GM23338 (cell line): ENCODE data around the gene GABRB3. TPM values are rescaled to one million over a fixed set of nuclear protein-coding genes. Genes with fewer than 3 reads are reported as not detected.
A peak's percentile ranks its signal among the peaks of the same experiment; 100 is the strongest.

ENCODE experiments used
- ATAC-seq: fragments of 200-7000 bp; cut with Tn5 transposase; 3 replicates; pipeline ENCODE4 v1.9.1; 2020
- DNase-seq: peaks from one replicate; pipeline ENCODE4 v3.0.0-alpha.2; 2015; ENCODE audit warnings: low spot score
- H2AFZ ChIP-seq: fragments of 200-600 bp; sonication (generic); 2 replicates; pipeline ENCODE4 v1.8.0; 2016; ENCODE audit warnings: antibody characterized with exemption, mild to moderate bottlenecking, moderate library complexity
- H3F3A ChIP-seq: fragments of 200-600 bp; sonication (generic); replicated peaks from 2 replicates; pipeline ENCODE4 v1.8.0; 2017; ENCODE audit warnings: antibody characterized with exemption, mixed run types, low read depth
- H3K27ac ChIP-seq: fragments of 200-600 bp; sonication (generic); 2 replicates; pipeline ENCODE4 v1.6.1; 2016; ENCODE audit warnings: low read depth
- H3K27me3 ChIP-seq: fragments of 200-600 bp; sonication (generic); 2 replicates; pipeline ENCODE4 v1.8.0; 2016; ENCODE audit warnings: mild to moderate bottlenecking, mixed run types, moderate library complexity; ENCODE audit not compliant: insufficient read depth
- H3K36me3 ChIP-seq: fragments of 200-600 bp; sonication (generic); 2 replicates; pipeline ENCODE4 v1.8.0; 2016; ENCODE audit warnings: mild to moderate bottlenecking; ENCODE audit not compliant: insufficient read depth
- H3K4me1 ChIP-seq: fragments of 200-600 bp; sonication (generic); 2 replicates; pipeline ENCODE4 v1.8.0; 2016; ENCODE audit warnings: mild to moderate bottlenecking, moderate library complexity; ENCODE audit not compliant: insufficient read depth
- H3K4me2 ChIP-seq: fragments of 200-600 bp; sonication (generic); 2 replicates; pipeline ENCODE4 v1.7.1; 2017; ENCODE audit warnings: mixed run types
- H3K4me3 ChIP-seq: fragments of 200-600 bp; sonication (generic); 2 replicates; pipeline ENCODE4 v1.6.1; 2016; ENCODE audit warnings: mixed run types
- H3K79me2 ChIP-seq: fragments of 200-600 bp; sonication (generic); replicated peaks from 2 replicates; pipeline ENCODE4 v1.8.0; 2017; ENCODE audit warnings: mild to moderate bottlenecking; ENCODE audit not compliant: insufficient read depth
- H3K9me2 ChIP-seq: fragments of 200-600 bp; sonication (generic); 2 replicates; pipeline ENCODE4 v1.8.0; 2017; ENCODE audit not compliant: insufficient read depth
- H4K20me1 ChIP-seq: fragments of 200-600 bp; sonication (generic); replicated peaks from 2 replicates; pipeline ENCODE4 v1.8.0; 2017; ENCODE audit warnings: mild to moderate bottlenecking; ENCODE audit not compliant: insufficient read depth
- H3K27ac Mint-ChIP-seq: 2 replicates; pipeline ENCODE4 v1.8.0; 2020; ENCODE audit warnings: inconsistent platforms, mild to moderate bottlenecking, moderate library complexity, mixed read lengths
- H3K27me3 Mint-ChIP-seq: 3 replicates; pipeline ENCODE4 v1.8.0; 2022; ENCODE audit warnings: low read depth, mild to moderate bottlenecking, moderate library complexity, mixed read lengths, inconsistent platforms; ENCODE audit not compliant: insufficient read depth, poor library complexity
- H3K36me3 Mint-ChIP-seq: 3 replicates; pipeline ENCODE4 v1.8.0; 2021; ENCODE audit warnings: low read depth, mild to moderate bottlenecking, inconsistent platforms, moderate library complexity, mixed read lengths
- H3K4me1 Mint-ChIP-seq: 3 replicates; pipeline ENCODE4 v1.8.0; 2020; ENCODE audit warnings: mild to moderate bottlenecking, inconsistent platforms, mixed read lengths
- H3K4me3 Mint-ChIP-seq: 3 replicates; pipeline ENCODE4 v1.8.0; 2021; ENCODE audit warnings: moderate library complexity, mild to moderate bottlenecking, inconsistent platforms, mixed read lengths
- H3K9me3 Mint-ChIP-seq: 3 replicates; pipeline ENCODE4 v1.8.0; 2020; ENCODE audit warnings: moderate library complexity, mild to moderate bottlenecking, inconsistent platforms, mixed read lengths
- CTCF ChIP-seq, 2 experiments: fragments of 200-600 bp in 1 of 2; sonication (generic) in 1 of 2; conservative IDR thresholded peaks; 2 replicates each; pipeline versions ENCODE4 v1.5.1 to v1.6.1; 2016 to 2017; ENCODE audit warnings: antibody characterized with exemption in 2 of 2, low read depth in 2 of 2, mild to moderate bottlenecking in 2 of 2, moderate library complexity in 1 of 2
- EZH2phosphoT487 ChIP-seq: fragments of 200-600 bp; sonication (generic); IDR thresholded peaks from one replicate; pipeline ENCODE4 v1.8.1; 2018; ENCODE audit warnings: antibody characterized with exemption; ENCODE audit not compliant: unreplicated experiment
- JUNB ChIP-seq: IDR thresholded peaks from one replicate; pipeline ENCODE4 v1.6.1; 2016; ENCODE audit warnings: antibody characterized with exemption; ENCODE audit not compliant: unreplicated experiment
- NANOG ChIP-seq: IDR thresholded peaks from 2 replicates; pipeline ENCODE4 v1.6.1; 2016; ENCODE audit warnings: antibody characterized with exemption, borderline replicate concordance
- STAT1 ChIP-seq: IDR thresholded peaks from one replicate; pipeline ENCODE4 v1.6.1; 2016; ENCODE audit warnings: antibody characterized with exemption; ENCODE audit not compliant: unreplicated experiment
- ZNF114 ChIP-seq: fragments of 250-450 bp; sonication (Bioruptor Pico); IDR thresholded peaks from 2 replicates; pipeline ENCODE4 v1.5.0; 2020; ENCODE audit warnings: mild to moderate bottlenecking, moderate library complexity
- ZNF331 ChIP-seq: fragments of 250-450 bp; sonication (Bioruptor Pico); IDR thresholded peaks from 2 replicates; pipeline ENCODE4 v1.5.0; 2020; ENCODE audit warnings: low read depth, mild to moderate bottlenecking, moderate library complexity
- ZNF462 ChIP-seq: fragments of 250-450 bp; sonication (Bioruptor Pico); IDR thresholded peaks from 2 replicates; pipeline ENCODE4 v1.5.0; 2020; ENCODE audit warnings: mild to moderate bottlenecking, moderate library complexity
- polyA plus RNA-seq: library from polyadenylated mRNA; unstranded; fragments of >200 nt; fragmentation: Nextera tagmentation; extraction: Ambion mirVana; gene quantifications from 2 replicates; pipeline ENCODE4 v1.2.1, GENCODE V29; 2016
- total RNA-seq: library from RNA; depleted of rRNA; stranded (reverse); fragments of >200 nt; shearing (Covaris generic); gene quantifications from 2 replicates; pipeline ENCODE4 v1.2.3, GENCODE V29; 2014

The GABRB3 gene
- total and polyA plus RNA-seq, 2 experiments from 2014 or later, result 56.5 to 131 TPM

- H3K27ac Mint-ChIP-seq, result no peak overlapping the region
- Histone ChIP-seq H3K27me3 (no peaks in the 10 kb centered on the region), H3K79me2 (peaks cover 96% of the 10 kb centered on the region), H3K36me3 (no peaks in the 10 kb centered on the region), H3K4me2 (no peak overlapping the region), H3K9me2 (no peaks in the 10 kb centered on the region), H3K4me3 (no peak overlapping the region), H3F3A (no peaks in the 10 kb centered on the region), H3K4me1 (peaks cover 30% of the 10 kb centered on the region), H4K20me1 (peaks cover 11% of the 10 kb centered on the region), H2AFZ (no peak overlapping the region), H3K27ac (no peak overlapping the region)
- no peak for ATAC-seq
- no peak for TF ChIP-seq EZH2phosphoT487
- no peak for TF ChIP-seq CTCF (conservative IDR thresholded peaks at IDR 0.05; ENCODE audit: low read depth in 2 of 2)
- TF ChIP-seq JUNB, result no peak
- no peak for TF ChIP-seq ZNF462 (CRISPR knock-in tag)
- no peak for TF ChIP-seq NANOG
- TF ChIP-seq ZNF331 (CRISPR knock-in tag), result no peak
- TF ChIP-seq ZNF114 (CRISPR knock-in tag), result no peak
- no peak for TF ChIP-seq STAT1
- peaks cover 7% of the 10 kb centered on the region for H3K27me3 Mint-ChIP-seq
- peaks cover 2% of the 10 kb centered on the region; the same call in 1 of the 3 replicates for H3K9me3 Mint-ChIP-seq
- H3K4me3 Mint-ChIP-seq, result no peak overlapping the region
- H3K36me3 Mint-ChIP-seq, result peaks cover 20% of the 10 kb centered on the region
- peaks cover 65% of the 10 kb centered on the region for H3K4me1 Mint-ChIP-seq
- DNase-seq, result peak; percentile 49
Measured at GRCh38 chr15:26660241-26660640, 112.6 kb downstream of the GABRB3 start.
